ENCODE results near the gene ZNF547. TPM values are rescaled to one million over a fixed set of nuclear protein-coding genes. Genes with fewer than 3 reads are reported as not detected.

The ZNF547 gene
- polyA plus RNA-seq, 2 of the 4 experiments (the other 2 are of a cell fraction) = 2.0 to 2.9 TPM

DNA sequence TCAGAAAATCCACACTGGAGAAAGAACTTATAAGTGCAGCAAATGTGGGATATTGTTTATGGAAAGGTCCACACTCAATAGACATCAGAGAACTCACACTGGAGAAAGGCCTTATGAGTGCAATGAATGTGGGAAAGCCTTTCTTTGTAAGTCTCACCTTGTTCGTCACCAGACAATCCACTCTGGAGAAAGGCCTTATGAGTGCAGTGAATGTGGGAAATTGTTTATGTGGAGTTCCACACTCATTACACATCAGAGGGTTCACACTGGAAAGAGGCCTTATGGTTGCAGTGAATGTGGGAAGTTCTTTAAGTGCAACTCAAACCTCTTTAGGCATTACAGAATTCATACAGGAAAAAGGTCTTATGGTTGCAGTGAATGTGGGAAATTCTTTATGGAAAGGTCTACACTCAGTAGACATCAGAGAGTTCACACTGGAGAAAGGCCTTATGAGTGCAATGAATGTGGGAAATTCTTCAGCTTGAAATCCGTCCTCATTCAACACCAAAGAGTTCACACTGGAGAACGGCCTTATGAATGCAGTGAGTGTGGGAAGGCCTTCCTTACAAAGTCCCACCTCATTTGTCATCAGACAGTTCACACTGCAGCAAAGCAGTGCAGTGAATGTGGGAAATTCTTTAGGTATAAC lies 14.3 kb downstream of the ZNF547 start (continued):
- TF ChIP-seq RAD21 (conservative IDR thresholded peaks at IDR 0.05 in 1 of 2, IDR thresholded peaks at IDR 0.05 in 1 of 2) (no peak), NR3C1 (IDR thresholded peaks at IDR 0.05) (no peak)

DNA sequence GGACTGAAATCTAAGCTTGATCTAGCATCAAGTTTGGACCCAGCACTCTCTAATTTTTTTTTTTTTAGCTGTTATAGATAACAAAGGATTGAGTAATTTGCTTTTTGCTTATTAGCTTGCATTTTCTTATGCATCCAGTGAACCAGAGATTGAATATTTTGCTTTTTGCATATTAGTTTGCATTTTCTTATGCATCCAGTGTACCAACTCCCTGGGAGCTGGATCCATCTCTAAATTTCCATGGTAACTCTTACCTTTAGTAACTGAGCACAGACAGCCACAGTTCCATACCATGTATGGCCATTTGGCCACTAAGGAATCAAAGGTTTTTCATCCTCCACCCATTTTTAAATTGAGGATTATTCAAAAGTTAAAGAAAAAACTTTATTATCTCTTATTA lies 17.6 kb downstream of the ZNF547 start:
- FAIRE-seq (no peak), DNase-seq (ENCODE audit: low read depth in 1 of 2, low spot score in 1 of 2) (no peak), ATAC-seq (no peak)
- POLR2A ChIA-PET = no interaction called here
- CTCF ChIA-PET = no interaction called here
- Histone ChIP-seq H3K4me3 (no peak overlapping the region), H3K9me3 (peaks cover 93% of the 10 kb centered on the region), H3K4me1 (no peaks in the 10 kb centered on the region), H3K4me2 (no peak overlapping the region), H3K27ac (no peak overlapping the region)
- no peak for TF ChIP-seq NFE2L2 (conservative IDR thresholded peaks at IDR 0.05; ENCODE audit: low read length)
- TF ChIP-seq, protein P1, sequence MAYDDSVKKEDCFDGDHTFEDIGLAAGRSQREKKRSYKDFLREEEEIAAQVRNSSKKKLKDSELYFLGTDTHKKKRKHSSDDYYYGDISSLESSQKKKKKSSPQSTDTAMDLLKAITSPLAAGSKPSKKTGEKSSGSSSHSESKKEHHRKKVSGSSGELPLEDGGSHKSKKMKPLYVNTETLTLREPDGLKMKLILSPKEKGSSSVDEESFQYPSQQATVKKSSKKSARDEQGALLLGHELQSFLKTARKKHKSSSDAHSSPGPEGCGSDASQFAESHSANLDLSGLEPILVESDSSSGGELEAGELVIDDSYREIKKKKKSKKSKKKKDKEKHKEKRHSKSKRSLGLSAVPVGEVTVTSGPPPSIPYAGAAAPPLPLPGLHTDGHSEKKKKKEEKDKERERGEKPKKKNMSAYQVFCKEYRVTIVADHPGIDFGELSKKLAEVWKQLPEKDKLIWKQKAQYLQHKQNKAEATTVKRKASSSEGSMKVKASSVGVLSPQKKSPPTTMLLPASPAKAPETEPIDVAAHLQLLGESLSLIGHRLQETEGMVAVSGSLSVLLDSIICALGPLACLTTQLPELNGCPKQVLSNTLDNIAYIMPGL (CRISPR knock-in tag; IDR thresholded peaks at IDR 0.05; ENCODE audit: borderline replicate concordance) = no peak
- TF ChIP-seq, protein P2, sequence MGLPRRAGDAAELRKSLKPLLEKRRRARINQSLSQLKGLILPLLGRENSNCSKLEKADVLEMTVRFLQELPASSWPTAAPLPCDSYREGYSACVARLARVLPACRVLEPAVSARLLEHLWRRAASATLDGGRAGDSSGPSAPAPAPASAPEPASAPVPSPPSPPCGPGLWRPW (IDR thresholded peaks at IDR 0.05) = no peak
- no peak for TF ChIP-seq JUN (IDR thresholded peaks at IDR 0.05)

DNA sequence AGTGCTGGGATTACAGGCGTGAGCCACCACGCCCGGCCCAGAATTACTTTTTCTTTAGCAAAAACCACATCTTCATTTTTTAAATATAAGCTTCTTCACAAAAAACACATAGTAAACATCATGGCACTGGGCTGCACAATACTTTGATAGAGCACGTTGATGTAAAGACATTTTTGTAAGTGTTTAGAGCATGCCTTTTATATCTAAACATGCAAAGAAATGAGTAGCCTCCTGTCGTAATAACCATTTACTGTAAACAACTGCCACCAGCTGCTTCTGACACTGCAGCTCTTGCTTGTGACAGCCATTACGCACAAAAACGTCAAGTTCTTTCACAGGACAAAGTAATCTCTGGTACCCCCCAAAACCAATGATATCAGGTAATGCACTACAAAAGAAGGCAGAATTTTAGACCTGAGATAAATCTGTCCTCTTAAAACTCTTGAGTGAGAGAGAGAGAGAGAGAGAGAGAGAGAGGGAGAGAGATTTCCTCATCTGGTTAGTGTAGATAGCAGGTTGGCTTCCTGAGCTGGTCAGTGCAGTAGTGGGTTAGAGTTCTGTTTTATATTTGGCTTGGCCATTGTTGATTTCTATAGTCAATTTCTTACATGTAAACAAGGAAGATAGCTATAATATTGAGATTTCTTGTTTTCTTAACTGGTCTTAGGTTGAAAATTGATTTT lies 19.6 kb downstream of the ZNF547 start:
- Histone ChIP-seq H3K27ac (no peak overlapping the region), H3K4me2 (no peak overlapping the region), H3K9me3 (peaks cover 93% of the 10 kb centered on the region), H3K4me1 (no peaks in the 10 kb centered on the region), H3K4me3 (no peak overlapping the region)
- TF ChIP-seq ZC3H11A (IDR thresholded peaks at IDR 0.05) = no peak
- no peak for TF ChIP-seq EHMT2 (IDR thresholded peaks at IDR 0.05; ENCODE audit: low read depth)
- TF ChIP-seq MAZ (IDR thresholded peaks at IDR 0.05; ENCODE audit: borderline replicate concordance, low read depth, low read length) = no peak
- TF ChIP-seq CHD4 (IDR thresholded peaks at IDR 0.05; ENCODE audit: borderline replicate concordance) = no peak
- TF ChIP-seq, protein P3, sequence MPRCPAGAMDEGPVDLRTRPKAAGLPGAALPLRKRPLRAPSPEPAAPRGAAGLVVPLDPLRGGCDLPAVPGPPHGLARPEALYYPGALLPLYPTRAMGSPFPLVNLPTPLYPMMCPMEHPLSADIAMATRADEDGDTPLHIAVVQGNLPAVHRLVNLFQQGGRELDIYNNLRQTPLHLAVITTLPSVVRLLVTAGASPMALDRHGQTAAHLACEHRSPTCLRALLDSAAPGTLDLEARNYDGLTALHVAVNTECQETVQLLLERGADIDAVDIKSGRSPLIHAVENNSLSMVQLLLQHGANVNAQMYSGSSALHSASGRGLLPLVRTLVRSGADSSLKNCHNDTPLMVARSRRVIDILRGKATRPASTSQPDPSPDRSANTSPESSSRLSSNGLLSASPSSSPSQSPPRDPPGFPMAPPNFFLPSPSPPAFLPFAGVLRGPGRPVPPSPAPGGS (IDR thresholded peaks at IDR 0.05) = no peak
- TF ChIP-seq, protein P4, sequence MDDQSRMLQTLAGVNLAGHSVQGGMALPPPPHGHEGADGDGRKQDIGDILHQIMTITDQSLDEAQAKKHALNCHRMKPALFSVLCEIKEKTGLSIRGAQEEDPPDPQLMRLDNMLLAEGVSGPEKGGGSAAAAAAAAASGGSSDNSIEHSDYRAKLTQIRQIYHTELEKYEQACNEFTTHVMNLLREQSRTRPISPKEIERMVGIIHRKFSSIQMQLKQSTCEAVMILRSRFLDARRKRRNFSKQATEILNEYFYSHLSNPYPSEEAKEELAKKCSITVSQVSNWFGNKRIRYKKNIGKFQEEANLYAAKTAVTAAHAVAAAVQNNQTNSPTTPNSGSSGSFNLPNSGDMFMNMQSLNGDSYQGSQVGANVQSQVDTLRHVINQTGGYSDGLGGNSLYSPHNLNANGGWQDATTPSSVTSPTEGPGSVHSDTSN (IDR thresholded peaks at IDR 0.05) = no peak
- no peak for TF ChIP-seq JUNB (IDR thresholded peaks at IDR 0.05)
- TF ChIP-seq, protein P5, sequence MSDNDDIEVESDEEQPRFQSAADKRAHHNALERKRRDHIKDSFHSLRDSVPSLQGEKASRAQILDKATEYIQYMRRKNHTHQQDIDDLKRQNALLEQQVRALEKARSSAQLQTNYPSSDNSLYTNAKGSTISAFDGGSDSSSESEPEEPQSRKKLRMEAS (IDR thresholded peaks at IDR 0.05) = no peak
- TF ChIP-seq EP300 (IDR thresholded peaks at IDR 0.05) = no peak
- TF ChIP-seq CHD2 (IDR thresholded peaks at IDR 0.05; ENCODE audit: low read length, partially characterized antibody) = no peak
- TF ChIP-seq, protein P6, sequence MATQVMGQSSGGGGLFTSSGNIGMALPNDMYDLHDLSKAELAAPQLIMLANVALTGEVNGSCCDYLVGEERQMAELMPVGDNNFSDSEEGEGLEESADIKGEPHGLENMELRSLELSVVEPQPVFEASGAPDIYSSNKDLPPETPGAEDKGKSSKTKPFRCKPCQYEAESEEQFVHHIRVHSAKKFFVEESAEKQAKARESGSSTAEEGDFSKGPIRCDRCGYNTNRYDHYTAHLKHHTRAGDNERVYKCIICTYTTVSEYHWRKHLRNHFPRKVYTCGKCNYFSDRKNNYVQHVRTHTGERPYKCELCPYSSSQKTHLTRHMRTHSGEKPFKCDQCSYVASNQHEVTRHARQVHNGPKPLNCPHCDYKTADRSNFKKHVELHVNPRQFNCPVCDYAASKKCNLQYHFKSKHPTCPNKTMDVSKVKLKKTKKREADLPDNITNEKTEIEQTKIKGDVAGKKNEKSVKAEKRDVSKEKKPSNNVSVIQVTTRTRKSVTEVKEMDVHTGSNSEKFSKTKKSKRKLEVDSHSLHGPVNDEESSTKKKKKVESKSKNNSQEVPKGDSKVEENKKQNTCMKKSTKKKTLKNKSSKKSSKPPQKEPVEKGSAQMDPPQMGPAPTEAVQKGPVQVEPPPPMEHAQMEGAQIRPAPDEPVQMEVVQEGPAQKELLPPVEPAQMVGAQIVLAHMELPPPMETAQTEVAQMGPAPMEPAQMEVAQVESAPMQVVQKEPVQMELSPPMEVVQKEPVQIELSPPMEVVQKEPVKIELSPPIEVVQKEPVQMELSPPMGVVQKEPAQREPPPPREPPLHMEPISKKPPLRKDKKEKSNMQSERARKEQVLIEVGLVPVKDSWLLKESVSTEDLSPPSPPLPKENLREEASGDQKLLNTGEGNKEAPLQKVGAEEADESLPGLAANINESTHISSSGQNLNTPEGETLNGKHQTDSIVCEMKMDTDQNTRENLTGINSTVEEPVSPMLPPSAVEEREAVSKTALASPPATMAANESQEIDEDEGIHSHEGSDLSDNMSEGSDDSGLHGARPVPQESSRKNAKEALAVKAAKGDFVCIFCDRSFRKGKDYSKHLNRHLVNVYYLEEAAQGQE (IDR thresholded peaks at IDR 0.05) = no peak
- TF ChIP-seq TP53 (CRISPR knock-in tag; IDR thresholded peaks at IDR 0.05) = no peak
- TF ChIP-seq SMC3 (IDR thresholded peaks at IDR 0.05) = no peak
- ChIA-PET CTCF (no interaction called here), POLR2A (interaction anchor here (0.5 kb wide), 1 partner anchor 49 kb away, joined by 4 read pairs; no protein-coding TSS in a partner anchor)
- no peak for DNase-seq (ENCODE audit: low read depth in 1 of 2, low spot score in 1 of 2)
- ATAC-seq = no peak
- 29% methylated on average over 7 of the region's 7 CpGs for WGBS (ENCODE audit: missing lambda C conversion rate)
- no peak for FAIRE-seq

Data from A549 (cell line).